Aorta (tissue), 5 donors: ENCODE data around the gene PLCB1. TPM values are rescaled to one million over a fixed set of nuclear protein-coding genes. Genes with fewer than 3 reads are reported as not detected.

ENCODE experiments used
- ATAC-seq: fragments of 200-7000 bp; cut with Tn5 transposase; one replicate; pipeline ENCODE4 v1.9.1; 2022; ENCODE audit warnings: moderate library complexity; ENCODE audit not compliant: low FRiP score
- DNase-seq, 2 donors: peaks; one replicate each; pipeline ENCODE4 v3.0.0-alpha.2; 2020
- H3K27ac ChIP-seq, 2 donors: one replicate each; pipeline ENCODE4 v1.5.1; 2013; ENCODE audit warnings: low read length in 2 of 2, mild to moderate bottlenecking in 2 of 2, moderate library complexity in 2 of 2, control low read depth in 1 of 2, inconsistent platforms in 1 of 2, low read depth in 1 of 2
- H3K27me3 ChIP-seq, 2 donors: one replicate each; pipeline ENCODE4 v1.6.1; 2013; ENCODE audit warnings: control low read depth in 1 of 2, low read length in 1 of 2, mild to moderate bottlenecking in 1 of 2, moderate library complexity in 1 of 2; ENCODE audit not compliant: insufficient read depth in 2 of 2, control insufficient read depth in 1 of 2
- H3K36me3 ChIP-seq, 2 donors: one replicate each; pipeline ENCODE4 v1.6.1; 2013; ENCODE audit warnings: control low read depth in 1 of 2, low read length in 1 of 2, mild to moderate bottlenecking in 1 of 2; ENCODE audit not compliant: insufficient read depth in 2 of 2, control insufficient read depth in 1 of 2
- H3K4me1 ChIP-seq, 2 donors: one replicate each; pipeline ENCODE4 v1.6.1; 2013; ENCODE audit warnings: low read length in 2 of 2, control low read depth in 1 of 2, mild to moderate bottlenecking in 1 of 2, moderate library complexity in 1 of 2; ENCODE audit not compliant: insufficient read depth in 2 of 2, control insufficient read depth in 1 of 2
- H3K4me3 ChIP-seq, 2 donors: one replicate each; pipeline ENCODE4 v1.5.1; 2013; ENCODE audit warnings: low read length in 2 of 2, control low read depth in 1 of 2, mild to moderate bottlenecking in 1 of 2
- H3K9me3 ChIP-seq: one replicate; pipeline ENCODE4 v1.6.1; 2013; ENCODE audit warnings: mild to moderate bottlenecking, low read length; ENCODE audit not compliant: control insufficient read depth
- WGBS, 2 donors: extraction: QIAGEN DNeasy Blood & Tissue Kit; methylation state at CpG; one replicate each; pipeline ENCODE4 v1.1.7; 2013; 5-methylcytosine and 5-hydroxymethylcytosine counted together
- intact Hi-C, 2 donors: fragments of 100-400 bp; cut with DNase I; formaldehyde crosslinking; loops; one replicate each; pipeline versions ENCODE4 v1.14.2 to v1.15.0; 2022
- polyA plus RNA-seq, 2 donors: library from polyadenylated mRNA; stranded (reverse); fragments of 200-250 nt; gene quantifications; one replicate each; pipeline ENCODE4 v1.2.3, GENCODE V29; 2013
- total RNA-seq, 2 donors: library from RNA; stranded (reverse); fragmentation: NEBNext Ultra II Directional; extraction: Animal tissue kit (Norgen Biotek cat#: 25700); gene quantifications; one replicate each; pipeline ENCODE4 v1.2.1, GENCODE V29; 2021
- donor health status: healthy with polysubstance abuse.
- donor health status: Bipolar disorder and iron deficiency.
- donor health status: DM: no; HTN: no; CAD: no.
- donor health status: DM: no; HTN: no; CAD: no.
- donor health status: DM: yes; HTN: yes; CAD: no.

Gene PLCB1
- total and polyA plus RNA-seq, 4 donors = 1.4 to 35.0 (median 6.6) TPM

DNA sequence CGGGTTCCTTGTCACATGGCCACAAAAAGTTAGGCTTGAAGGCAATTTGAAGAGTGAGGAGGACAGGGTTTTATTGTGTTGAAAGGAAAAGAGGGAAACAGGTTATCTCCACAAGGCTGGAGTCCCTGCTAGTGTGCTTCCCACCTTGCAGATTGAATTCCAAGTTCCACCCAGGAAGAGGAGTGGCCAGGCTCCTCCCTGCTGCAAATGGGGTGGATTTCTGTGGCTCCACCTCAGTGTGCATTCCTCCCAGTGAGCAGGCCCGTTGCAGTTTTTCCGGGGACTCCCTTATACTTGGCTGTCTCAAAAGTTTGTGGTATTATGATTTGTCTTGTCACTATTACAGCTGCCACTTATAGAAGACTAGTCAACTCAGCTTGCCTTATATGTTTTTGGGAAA is 655.0 kb downstream of the PLCB1 start:
- WGBS, 2 donors = 66 to 75% methylated on average over 3 of the region's 3 CpGs
- intact Hi-C loops = loop anchor here in 1 of 2 donors (10.0 kb wide), 1 partner anchor 568 kb away; no protein-coding TSS in a partner anchor

DNA sequence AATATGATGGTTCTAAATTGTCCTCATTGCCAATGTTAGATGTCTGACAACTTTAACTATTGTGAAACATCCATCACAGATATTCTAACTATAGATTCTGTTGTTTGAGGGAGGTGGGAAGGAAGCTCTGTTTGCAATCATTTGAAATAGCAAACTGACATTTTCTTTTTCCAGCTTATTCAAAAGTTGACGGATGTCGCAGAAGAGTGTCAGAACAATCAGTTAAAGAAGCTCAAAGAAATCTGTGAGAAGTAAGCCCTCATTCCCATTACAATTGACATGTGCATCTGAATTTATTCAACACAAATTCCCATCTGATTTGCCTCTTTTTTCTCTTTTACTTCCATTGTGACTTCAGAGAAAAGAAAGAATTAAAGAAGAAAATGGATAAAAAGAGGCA is 656.2 kb downstream of the PLCB1 start:
- DNase-seq (no peak), ATAC-seq (no peak)
- Histone ChIP-seq H3K9me3 (no peaks in the 10 kb centered on the region), H3K36me3 (no peaks in the 10 kb centered on the region), H3K27ac (no peak overlapping the region), H3K27me3 (no peaks in the 10 kb centered on the region), H3K4me1 (no peaks in the 10 kb centered on the region), H3K4me3 (no peak overlapping the region)
- intact Hi-C loops = loop anchor here in 1 of 2 donors (10.0 kb wide), 1 partner anchor 567 kb away; no protein-coding TSS in a partner anchor
- WGBS, 2 donors = 91 to 96% methylated on average over 2 of the region's 2 CpGs

More for the DNA sequence above, 655.0 kb downstream of the PLCB1 start:
- no peak for DNase-seq
- no peaks in the 10 kb centered on the region for H3K27me3 ChIP-seq
- H3K27ac ChIP-seq = no peak overlapping the region
- no peaks in the 10 kb centered on the region for H3K36me3 ChIP-seq
- no peaks in the 10 kb centered on the region for H3K9me3 ChIP-seq
- H3K4me3 ChIP-seq = no peak overlapping the region
- no peak for ATAC-seq
- peaks cover 0 to 4% of the 10 kb centered on the region in 2 donors for H3K4me1 ChIP-seq

DNA sequence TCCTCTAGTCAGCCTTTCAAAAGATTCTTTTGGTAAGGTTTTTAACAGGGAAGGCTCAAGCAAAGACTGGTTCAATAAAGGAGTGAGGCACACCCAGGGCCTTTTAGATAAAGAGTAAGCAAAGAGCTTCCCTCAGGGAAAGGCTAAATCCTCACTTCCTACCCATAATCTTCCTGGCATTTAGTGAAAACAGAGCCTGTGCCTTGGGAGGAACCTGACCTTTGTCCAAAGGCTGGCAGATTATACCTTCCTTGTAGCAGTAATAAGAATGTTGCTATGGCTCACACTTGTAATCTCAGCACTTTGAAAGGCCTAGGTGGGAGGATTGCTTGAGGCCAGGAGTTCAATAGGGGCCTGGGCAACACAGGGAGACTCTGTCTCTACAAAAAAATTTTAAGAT is 656.8 kb downstream of the PLCB1 start:
- Histone ChIP-seq H3K27me3 (no peaks in the 10 kb centered on the region), H3K4me1 (no peaks in the 10 kb centered on the region), H3K4me3 (no peak overlapping the region), H3K9me3 (no peaks in the 10 kb centered on the region), H3K27ac (no peak overlapping the region), H3K36me3 (no peaks in the 10 kb centered on the region)
- intact Hi-C loops = loop anchor here in 1 of 2 donors (10.0 kb wide), 1 partner anchor 566 kb away; no protein-coding TSS in a partner anchor
- no peak for DNase-seq
- no peak for ATAC-seq

DNA sequence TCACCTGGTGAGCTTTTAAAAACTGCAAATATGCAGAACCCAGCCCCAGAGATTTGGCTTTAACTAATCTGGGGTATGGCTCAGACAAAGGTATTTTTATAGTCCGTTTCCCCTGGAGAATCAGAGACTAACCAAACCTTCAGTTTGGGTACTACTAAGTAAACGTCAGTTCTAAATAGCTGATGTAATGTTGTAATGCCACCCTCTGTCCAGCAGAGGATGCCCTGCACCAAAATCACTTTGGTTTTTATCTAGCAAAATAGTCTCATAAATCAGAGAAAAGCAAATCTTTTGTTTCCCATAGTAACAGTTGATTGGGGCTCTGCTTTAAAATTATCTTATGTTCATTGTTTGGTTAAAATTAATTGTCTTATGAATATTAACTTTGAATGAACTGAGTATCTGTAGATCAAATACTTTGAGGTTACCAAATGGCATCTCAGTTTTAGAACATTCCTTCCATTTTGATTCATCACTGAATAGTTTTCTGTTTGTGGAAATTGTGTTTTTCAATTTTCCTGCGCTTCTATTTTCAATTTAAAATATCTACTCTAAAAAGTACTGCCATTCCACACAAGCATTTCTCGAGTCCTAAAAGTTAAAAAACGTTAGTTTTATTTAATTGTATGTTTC is 658.5 kb downstream of the PLCB1 start:
- H3K27ac ChIP-seq = no peak overlapping the region
- peak; percentile 71 for ATAC-seq

DNA sequence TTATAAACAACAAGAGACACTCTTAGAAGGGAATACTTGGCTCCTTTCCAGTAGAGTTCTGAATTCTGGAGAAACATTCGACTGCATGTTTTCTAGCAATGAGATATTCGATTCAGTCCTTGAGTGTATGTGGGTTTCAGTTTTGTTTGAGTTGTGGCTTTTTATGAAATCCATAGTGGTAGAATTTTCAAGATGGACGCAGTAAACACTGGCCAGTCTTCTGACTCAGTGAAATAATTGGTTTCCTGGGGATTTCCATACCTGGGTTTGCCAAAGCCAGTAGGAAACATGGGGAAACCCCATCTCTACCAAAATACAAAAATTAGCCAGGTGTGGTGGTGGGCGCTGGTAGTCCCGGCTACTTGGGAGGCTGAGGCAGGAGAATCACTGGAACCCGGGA is 663.3 kb downstream of the PLCB1 start:
- Histone ChIP-seq H3K27me3 (no peaks in the 10 kb centered on the region), H3K4me1 (peaks cover 0 to 1% of the 10 kb centered on the region in 2 donors), H3K27ac (no peak overlapping the region), H3K9me3 (no peaks in the 10 kb centered on the region), H3K36me3 (no peaks in the 10 kb centered on the region), H3K4me3 (no peak overlapping the region)
- WGBS, 2 donors = 84 to 93% methylated on average over 6 of the region's 6 CpGs
- ATAC-seq = no peak
- no peak for DNase-seq
- intact Hi-C loops = no loop called here

More for the DNA sequence above, 658.5 kb downstream of the PLCB1 start:
- WGBS, 2 donors = 30 to 48% methylated on average over 5 of the region's 5 CpGs
- H3K4me3 ChIP-seq = no peak overlapping the region
- intact Hi-C loops = no loop called here
- H3K27me3 ChIP-seq = no peaks in the 10 kb centered on the region
- H3K4me1 ChIP-seq = peaks cover 0 to 1% of the 10 kb centered on the region in 2 donors
- H3K36me3 ChIP-seq = no peaks in the 10 kb centered on the region
- no peak for DNase-seq
- no peaks in the 10 kb centered on the region for H3K9me3 ChIP-seq

DNA sequence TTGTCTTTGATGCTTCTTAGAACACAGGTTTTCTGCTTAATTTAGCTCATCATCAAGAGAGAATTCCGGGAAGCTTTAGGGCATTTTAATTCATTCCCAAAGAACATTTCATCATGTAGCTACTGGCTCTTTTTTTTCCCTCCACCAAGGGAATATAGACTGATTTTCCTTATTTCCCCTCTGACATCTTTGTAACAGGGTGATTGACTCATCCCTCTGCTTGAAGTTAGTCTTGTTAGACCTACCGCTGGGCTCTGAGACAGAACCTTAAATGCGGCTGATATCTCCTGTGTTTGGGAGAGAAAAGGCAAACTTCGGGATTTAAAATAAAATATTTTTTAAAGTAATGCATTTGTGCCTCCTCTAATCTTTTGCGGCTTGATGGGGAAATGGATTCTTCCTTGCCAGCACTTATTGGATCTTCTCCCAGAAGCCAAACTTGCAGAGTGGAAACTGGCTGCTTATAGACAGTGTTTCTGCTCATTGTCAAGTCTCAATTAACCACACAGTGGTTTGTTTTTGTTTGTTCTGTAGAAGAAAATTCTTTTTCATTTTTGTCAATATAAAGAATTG is 664.1 kb downstream of the PLCB1 start:
- no peak for DNase-seq
- H3K9me3 ChIP-seq = no peaks in the 10 kb centered on the region
- peaks cover 0 to 1% of the 10 kb centered on the region in 2 donors for H3K4me1 ChIP-seq
- 15 to 16% methylated on average over 5 of the region's 5 CpGs for WGBS, 2 donors
- no peak overlapping the region for H3K4me3 ChIP-seq
- H3K36me3 ChIP-seq = no peaks in the 10 kb centered on the region
- no peaks in the 10 kb centered on the region for H3K27me3 ChIP-seq
- no peak overlapping the region for H3K27ac ChIP-seq
- intact Hi-C loops = no loop called here
- no peak for ATAC-seq

DNA sequence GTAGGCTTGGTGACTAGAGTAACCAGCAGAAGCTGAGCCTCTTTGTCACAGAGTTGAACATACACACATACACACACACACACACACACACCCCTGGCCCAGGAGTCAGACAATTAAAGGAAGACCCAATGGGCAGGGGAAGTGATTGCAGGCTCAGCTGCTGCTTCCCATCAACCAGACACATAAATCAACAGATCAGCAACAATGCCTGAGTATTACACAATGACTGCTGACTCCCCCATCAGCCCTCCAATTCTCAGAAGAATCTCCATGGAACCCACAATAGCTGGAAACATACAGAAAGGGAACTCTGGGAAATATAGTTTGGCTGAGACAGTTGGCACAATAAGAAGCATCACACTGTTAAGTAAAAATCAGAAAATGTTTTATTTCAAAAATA is 666.4 kb downstream of the PLCB1 start:
- ATAC-seq (peak; percentile 72), DNase-seq (no peak)
- H3K9me3 ChIP-seq = no peaks in the 10 kb centered on the region
- no peaks in the 10 kb centered on the region for H3K36me3 ChIP-seq
- H3K27me3 ChIP-seq = no peaks in the 10 kb centered on the region
- H3K4me3 ChIP-seq = no peak overlapping the region
- H3K4me1 ChIP-seq = peaks cover 0 to 1% of the 10 kb centered on the region in 2 donors
- no peak overlapping the region for H3K27ac ChIP-seq
- intact Hi-C loops = no loop called here

DNA sequence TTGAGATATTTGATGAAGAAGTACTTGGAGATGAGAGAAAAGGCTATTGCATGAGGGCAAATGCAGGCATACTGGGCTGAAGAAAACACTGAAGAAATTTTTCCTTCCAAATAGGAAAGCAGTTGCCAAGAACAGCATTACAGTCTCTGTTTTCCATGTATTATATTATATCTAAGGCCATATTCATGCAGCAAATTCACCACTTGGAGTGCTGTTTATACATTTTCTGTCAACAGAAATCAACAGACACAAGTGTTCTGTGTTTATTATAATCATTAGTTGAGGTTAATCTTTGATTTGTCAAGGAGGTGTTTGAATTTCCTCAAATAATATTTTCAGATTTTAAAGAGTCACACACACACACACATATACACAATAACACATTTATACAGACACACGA is 668.0 kb downstream of the PLCB1 start:
- no peak overlapping the region for H3K4me3 ChIP-seq
- 0 to 81% methylated on average over 1 of the region's 1 CpG for WGBS, 2 donors
- no peaks in the 10 kb centered on the region for H3K9me3 ChIP-seq
- intact Hi-C loops = no loop called here
- no peaks in the 10 kb centered on the region for H3K4me1 ChIP-seq
- DNase-seq (no peak), ATAC-seq (no peak)
- no peak overlapping the region for H3K27ac ChIP-seq
- no peaks in the 10 kb centered on the region for H3K36me3 ChIP-seq
- H3K27me3 ChIP-seq = no peaks in the 10 kb centered on the region

DNA sequence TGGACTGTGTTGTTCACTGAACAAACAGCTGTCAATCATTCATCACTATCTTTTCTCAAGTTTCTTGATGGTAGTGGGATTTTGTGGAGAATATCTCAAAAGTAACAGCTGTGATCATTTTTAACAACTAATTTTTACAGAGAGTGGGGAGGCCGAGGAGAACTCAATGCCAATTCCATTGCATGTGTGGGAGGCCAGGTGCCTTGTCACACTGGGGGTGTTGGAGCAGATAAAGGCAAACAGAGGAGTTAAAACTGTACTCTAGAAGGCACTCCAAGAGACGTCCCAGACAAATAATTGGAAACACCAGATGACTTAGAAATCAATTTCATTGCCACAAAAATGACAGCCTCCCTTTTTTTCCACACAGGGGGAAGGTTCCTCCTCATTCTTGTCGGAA is 669.6 kb downstream of the PLCB1 start:
- no peaks in the 10 kb centered on the region for H3K36me3 ChIP-seq
- WGBS, 2 donors = 93 to 98% methylated on average over 3 of the region's 3 CpGs
- DNase-seq = no peak
- no peak for ATAC-seq
- no peak overlapping the region for H3K27ac ChIP-seq
- no peaks in the 10 kb centered on the region for H3K27me3 ChIP-seq
- intact Hi-C loops = no loop called here
- no peaks in the 10 kb centered on the region for H3K9me3 ChIP-seq
- H3K4me1 ChIP-seq = no peaks in the 10 kb centered on the region
- no peak overlapping the region for H3K4me3 ChIP-seq
